ENCODE data around the gene ANKS1A.

- TF ChIP-seq CTCF (conservative IDR thresholded peaks at IDR 0.05; ENCODE audit: low read depth, low read length) (no peak), MAFK (IDR thresholded peaks at IDR 0.05; ENCODE audit: low read depth, low read length) (no peak)
Observed at GRCh38 chr6:35082733-35083403, 193.8 kb downstream of the ANKS1A start.

Data from IMR-90 (cell line).